ENCODE results near the gene C16orf92.

DNA sequence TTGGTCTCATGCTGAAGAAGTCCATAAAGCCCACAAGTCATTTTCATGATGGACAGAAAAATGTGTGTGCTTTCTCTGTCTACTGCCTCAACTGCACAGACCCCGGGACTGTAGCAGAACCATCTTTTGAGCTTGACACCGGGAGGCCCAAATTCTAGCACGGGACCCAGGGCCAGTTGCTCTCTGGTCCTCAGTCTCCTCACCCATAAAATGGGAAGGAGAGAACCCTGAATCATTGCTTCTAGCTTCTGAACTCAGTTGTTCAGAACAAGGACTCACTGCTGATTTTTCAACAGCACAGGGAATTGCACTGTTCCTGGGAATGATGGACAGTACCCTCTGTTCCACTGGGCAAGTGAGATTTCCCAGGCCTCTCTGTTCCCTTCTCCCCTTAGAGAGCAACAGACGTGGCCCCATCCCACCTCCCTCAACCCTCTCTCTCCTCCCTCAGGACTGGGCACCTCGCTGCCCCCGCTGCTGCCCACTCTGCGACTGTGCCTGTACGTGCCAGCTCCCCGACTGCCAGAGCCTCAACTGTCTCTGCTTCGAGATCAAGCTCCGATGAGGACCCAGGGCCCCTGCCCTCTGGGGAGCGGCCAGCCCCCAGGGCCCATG is 40.4 kb downstream of the C16orf92 start:
- TF ChIP-seq, protein P1, sequence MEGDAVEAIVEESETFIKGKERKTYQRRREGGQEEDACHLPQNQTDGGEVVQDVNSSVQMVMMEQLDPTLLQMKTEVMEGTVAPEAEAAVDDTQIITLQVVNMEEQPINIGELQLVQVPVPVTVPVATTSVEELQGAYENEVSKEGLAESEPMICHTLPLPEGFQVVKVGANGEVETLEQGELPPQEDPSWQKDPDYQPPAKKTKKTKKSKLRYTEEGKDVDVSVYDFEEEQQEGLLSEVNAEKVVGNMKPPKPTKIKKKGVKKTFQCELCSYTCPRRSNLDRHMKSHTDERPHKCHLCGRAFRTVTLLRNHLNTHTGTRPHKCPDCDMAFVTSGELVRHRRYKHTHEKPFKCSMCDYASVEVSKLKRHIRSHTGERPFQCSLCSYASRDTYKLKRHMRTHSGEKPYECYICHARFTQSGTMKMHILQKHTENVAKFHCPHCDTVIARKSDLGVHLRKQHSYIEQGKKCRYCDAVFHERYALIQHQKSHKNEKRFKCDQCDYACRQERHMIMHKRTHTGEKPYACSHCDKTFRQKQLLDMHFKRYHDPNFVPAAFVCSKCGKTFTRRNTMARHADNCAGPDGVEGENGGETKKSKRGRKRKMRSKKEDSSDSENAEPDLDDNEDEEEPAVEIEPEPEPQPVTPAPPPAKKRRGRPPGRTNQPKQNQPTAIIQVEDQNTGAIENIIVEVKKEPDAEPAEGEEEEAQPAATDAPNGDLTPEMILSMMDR (IDR thresholded peaks at IDR 0.05; ENCODE audit: insufficient read depth, low read length, poor library complexity, severe bottlenecking) = no peak
- TF ChIP-seq EZH2phosphoT487 (conservative IDR thresholded peaks at IDR 0.05; ENCODE audit: low read length) = no peak
